ENCODE data around the gene AFP.

Gene AFP

DNA sequence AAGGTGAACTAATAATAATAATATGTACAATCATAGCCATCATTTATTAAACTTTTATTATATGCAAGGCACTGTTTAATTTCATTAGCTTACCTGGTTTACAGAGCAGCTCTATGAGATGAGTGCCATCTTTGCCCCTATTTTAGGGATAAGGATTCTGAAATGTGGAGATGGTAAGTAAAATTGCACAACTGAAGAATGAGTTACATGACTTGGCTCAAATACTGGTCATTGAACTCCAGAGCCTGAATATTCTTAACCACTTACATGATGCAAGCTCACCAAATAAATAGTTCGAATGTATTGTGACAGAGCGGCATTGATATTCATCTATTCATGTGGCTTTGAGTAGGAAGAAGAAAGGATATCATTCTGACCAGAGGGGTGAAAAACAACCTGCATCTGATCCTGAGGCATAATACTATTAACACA, 20.2 kb upstream of the AFP start:
- no peak for DNase-seq

GRCh38 chr4:73416423-73417087, 19.5 kb upstream of the AFP start:
- DNase-seq: no peak

DNA sequence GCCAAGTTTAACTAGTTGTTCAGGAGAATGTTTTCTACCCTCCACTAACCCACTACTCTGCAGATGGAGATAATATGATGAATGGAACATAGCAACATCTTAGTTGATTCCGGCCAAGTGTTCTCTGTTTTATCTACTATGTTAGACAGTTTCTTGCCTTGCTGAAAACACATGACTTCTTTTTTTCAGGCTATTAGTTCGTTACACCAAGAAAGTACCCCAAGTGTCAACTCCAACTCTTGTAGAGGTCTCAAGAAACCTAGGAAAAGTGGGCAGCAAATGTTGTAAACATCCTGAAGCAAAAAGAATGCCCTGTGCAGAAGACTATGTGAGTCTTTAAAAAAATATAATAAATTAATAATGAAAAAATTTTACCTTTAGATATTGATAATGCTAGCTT, 18.7 kb upstream of the AFP start:
- no peak for DNase-seq

DNA sequence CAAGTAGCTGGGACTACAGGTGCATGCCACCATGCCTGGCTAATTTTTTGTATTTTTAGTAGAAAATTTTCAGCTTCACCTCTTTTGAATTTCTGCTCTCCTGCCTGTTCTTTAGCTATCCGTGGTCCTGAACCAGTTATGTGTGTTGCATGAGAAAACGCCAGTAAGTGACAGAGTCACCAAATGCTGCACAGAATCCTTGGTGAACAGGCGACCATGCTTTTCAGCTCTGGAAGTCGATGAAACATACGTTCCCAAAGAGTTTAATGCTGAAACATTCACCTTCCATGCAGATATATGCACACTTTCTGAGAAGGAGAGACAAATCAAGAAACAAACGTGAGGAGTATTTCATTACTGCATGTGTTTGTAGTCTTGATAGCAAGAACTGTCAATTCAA, 18.0 kb upstream of the AFP start:
- DNase-seq: no peak

DNA sequence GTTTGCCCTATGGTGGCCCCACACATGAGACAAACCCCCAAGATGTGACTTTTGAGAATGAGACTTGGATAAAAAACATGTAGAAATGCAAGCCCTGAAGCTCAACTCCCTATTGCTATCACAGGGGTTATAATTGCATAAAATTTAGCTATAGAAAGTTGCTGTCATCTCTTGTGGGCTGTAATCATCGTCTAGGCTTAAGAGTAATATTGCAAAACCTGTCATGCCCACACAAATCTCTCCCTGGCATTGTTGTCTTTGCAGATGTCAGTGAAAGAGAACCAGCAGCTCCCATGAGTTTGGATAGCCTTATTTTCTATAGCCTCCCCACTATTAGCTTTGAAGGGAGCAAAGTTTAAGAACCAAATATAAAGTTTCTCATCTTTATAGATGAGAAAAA, 17.3 kb upstream of the AFP start:
- no peak for DNase-seq

DNA sequence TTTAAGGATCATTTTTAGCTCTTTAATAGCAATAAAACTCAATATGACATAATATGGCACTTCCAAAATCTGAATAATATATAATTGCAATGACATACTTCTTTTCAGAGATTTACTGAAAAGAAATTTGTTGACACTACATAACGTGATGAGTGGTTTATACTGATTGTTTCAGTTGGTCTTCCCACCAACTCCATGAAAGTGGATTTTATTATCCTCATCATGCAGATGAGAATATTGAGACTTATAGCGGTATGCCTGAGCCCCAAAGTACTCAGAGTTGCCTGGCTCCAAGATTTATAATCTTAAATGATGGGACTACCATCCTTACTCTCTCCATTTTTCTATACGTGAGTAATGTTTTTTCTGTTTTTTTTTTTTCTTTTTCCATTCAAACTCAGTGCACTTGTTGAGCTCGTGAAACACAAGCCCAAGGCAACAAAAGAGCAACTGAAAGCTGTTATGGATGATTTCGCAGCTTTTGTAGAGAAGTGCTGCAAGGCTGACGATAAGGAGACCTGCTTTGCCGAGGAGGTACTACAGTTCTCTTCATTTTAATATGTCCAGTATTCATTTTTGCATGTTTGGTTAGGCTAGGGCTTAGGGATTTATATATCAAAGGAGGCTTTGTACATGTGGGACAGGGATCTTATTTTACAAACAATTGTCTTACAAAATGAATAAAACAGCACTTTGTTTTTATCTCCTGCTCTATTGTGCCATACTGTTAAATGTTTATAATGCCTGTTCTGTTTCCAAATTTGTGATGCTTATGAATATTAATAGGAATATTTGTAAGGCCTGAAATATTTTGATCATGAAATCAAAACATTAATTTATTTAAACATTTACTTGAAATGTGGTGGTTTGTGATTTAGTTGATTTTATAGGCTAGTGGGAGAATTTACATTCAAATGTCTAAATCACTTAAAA, 16.6 kb upstream of the AFP start:
- no peak for DNase-seq

DNA sequence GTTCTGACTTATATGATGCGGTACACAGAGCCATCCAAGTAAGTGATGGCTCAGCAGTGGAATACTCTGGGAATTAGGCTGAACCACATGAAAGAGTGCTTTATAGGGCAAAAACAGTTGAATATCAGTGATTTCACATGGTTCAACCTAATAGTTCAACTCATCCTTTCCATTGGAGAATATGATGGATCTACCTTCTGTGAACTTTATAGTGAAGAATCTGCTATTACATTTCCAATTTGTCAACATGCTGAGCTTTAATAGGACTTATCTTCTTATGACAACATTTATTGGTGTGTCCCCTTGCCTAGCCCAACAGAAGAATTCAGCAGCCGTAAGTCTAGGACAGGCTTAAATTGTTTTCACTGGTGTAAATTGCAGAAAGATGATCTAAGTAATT, 15.4 kb upstream of the AFP start:
- no peak for DNase-seq

- DNase-seq: no peak
Measured at GRCh38 chr4:73421708-73422457, 14.1 kb upstream of the AFP start.

DNA sequence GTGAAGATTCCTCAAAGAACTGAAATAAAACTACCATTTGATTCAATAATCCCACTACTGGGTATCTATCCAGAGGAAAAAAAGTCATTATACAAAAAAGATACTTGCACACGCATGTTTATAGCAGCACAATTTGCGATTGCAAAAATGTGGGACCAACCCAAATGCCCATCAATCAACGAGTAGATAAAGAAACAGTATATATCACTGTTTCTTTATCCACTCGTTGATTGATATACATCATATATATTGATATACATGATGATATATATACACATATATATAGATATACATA, 13.6 kb upstream of the AFP start:
- no peak for DNase-seq

DNA sequence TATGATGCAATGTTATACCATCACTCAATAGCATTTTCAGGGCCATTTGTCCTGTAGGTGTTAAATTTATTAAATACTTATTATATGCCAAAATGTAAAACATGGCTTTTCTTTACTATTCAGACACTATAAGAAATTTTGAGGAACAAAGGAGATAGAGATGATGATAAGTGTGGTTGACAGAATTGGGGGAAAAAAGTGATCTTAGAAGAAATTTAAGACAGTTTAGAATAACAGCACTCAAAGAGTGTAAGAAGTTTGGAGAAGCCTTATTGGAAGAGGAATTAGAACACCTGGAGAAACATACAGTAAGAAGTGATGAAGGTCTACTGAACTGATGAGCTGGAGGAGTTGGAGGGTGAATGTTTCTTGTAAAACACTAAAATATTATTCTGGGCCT, 12.8 kb upstream of the AFP start:
- DNase-seq: no peak

DNA sequence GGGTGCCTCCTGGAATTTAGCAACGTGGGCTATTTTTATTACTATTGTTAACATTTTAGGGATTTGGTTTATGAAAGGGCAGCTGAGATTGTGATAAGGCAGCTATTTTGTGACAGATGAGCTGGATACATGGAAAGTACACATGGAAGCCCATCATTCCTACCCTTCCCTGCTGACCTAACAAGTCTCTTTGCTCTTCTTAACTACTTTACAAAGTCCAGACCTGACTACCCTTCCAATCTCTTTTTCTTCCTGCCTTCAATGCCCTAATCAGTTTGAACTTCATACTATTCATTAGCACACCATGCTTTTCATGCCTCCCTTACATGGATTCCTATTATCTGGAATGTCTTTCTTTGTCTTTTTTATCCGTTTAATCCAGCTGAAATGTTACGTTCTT, 9.4 kb upstream of the AFP start:
- DNase-seq: no peak

DNA sequence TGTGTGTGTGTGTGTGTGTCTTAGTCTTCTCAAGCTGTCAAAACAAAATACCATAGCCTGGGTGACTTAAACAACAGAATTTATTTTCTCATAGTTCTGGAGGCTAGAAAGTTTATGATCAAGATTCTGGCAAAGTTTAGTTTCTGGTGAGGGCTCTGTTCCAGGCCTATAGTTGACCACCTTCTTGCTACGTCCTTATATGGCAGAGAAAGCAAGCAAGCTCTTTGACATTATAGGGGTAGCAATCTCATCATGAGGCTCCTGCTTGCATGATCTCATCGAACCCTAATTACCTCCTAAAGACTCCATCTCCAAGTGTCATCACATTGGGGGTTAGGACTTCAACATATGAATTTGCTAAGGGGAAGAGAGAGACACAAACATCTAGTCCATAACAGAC, 6.9 kb upstream of the AFP start:
- no peak for DNase-seq

DNA sequence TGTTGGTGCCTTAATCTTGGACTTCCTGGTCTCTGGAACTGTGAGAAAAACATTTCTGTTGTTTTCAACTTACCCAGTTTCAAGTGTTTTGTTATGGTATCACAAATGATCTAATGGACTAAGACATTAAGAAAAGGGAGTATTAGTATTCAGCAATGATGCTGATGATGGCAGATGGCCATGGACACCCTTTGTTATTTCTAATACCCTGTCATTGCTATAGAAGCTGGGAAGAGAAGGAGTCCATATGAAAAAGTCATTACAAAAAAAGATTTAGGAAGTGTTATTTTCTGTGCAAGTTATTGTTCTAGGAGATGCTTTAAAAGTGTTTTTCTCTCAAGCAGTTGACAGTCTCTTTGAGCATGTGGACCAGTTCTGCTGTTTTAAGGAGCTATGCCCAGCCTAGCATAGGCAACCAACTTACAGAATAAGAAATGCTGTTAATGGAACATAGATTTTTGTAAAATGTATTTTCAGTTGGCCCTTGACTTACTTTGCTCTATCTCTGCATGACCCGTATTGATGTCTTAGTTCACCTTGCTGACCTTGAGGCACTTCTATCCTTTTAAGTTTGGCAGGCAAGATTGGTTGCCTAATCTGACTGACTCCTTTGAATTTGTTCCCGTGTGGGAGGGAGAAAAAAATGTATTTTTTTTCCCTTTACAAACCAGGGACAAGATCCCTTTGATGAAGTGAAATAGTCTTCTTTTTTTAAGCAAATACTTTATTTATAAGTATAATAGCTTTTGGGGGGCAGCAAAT, 6.0 kb upstream of the AFP start:
- no peak for DNase-seq

DNA sequence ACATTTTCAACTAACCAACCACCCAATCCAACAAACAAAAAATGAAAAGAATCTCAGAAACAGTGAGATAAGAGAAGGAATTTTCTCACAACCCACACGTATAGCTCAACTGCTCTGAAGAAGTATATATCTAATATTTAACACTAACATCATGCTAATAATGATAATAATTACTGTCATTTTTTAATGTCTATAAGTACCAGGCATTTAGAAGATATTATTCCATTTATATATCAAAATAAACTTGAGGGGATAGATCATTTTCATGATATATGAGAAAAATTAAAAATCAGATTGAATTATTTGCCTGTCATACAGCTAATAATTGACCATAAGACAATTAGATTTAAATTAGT, 4.2 kb upstream of the AFP start:
- DNase-seq: no peak

DNA sequence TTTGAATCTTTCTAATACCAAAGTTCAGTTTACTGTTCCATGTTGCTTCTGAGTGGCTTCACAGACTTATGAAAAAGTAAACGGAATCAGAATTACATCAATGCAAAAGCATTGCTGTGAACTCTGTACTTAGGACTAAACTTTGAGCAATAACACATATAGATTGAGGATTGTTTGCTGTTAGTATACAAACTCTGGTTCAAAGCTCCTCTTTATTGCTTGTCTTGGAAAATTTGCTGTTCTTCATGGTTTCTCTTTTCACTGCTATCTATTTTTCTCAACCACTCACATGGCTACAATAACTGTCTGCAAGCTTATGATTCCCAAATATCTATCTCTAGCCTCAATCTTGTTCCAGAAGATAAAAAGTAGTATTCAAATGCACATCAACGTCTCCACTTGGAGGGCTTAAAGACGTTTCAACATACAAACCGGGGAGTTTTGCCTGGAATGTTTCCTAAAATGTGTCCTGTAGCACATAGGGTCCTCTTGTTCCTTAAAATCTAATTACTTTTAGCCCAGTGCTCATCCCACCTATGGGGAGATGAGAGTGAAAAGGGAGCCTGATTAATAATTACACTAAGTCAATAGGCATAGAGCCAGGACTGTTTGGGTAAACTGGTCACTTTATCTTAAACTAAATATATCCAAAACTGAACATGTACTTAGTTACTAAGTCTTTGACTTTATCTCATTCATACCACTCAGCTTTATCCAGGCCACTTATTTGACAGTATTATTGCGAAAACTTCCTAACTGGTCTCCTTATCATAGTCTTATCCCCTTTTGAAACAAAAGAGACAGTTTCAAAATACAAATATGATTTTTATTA, 3.6 kb upstream of the AFP start:
- DNase-seq: no peak

DNA sequence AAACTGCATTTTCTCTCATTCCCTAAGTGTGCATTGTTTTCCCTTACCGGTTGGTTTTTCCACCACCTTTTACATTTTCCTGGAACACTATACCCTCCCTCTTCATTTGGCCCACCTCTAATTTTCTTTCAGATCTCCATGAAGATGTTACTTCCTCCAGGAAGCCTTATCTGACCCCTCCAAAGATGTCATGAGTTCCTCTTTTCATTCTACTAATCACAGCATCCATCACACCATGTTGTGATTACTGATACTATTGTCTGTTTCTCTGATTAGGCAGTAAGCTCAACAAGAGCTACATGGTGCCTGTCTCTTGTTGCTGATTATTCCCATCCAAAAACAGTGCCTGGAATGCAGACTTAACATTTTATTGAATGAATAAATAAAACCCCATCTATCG, 2.9 kb upstream of the AFP start:
- no peak for DNase-seq

GRCh38 chr4:73434311-73434710, 1.7 kb upstream of the AFP start:
- DNase-seq: no peak

GRCh38 chr4:73436674-73437557, 895 bp downstream of the AFP start:
- no peak for DNase-seq

- no peak for DNase-seq
Measured at GRCh38 chr4:73437558-73437956, 1.5 kb downstream of the AFP start.

GRCh38 chr4:73438048-73438447, 2.0 kb downstream of the AFP start:
- no peak for DNase-seq

- no peak for DNase-seq
Measured at GRCh38 chr4:73438582-73439215, 2.7 kb downstream of the AFP start.

All from stimulated activated CD4-positive, alpha-beta T cell treated with anti-CD3 and anti-CD28 coated beads, Interleukin-15, amount 100 ng/mL, for 24 hours (primary cell).